GM18907 (cell line): ENCODE results near the gene RASGRP2.

Experiments used
- ATAC-seq: cut with Tn5 transposase; IDR thresholded peaks from one replicate; pipeline ENCODE4 v1.9.1; 2021; ENCODE audit warnings: mild to moderate bottlenecking, moderate library complexity; ENCODE audit not compliant: unreplicated experiment

RASGRP2 gene

DNA sequence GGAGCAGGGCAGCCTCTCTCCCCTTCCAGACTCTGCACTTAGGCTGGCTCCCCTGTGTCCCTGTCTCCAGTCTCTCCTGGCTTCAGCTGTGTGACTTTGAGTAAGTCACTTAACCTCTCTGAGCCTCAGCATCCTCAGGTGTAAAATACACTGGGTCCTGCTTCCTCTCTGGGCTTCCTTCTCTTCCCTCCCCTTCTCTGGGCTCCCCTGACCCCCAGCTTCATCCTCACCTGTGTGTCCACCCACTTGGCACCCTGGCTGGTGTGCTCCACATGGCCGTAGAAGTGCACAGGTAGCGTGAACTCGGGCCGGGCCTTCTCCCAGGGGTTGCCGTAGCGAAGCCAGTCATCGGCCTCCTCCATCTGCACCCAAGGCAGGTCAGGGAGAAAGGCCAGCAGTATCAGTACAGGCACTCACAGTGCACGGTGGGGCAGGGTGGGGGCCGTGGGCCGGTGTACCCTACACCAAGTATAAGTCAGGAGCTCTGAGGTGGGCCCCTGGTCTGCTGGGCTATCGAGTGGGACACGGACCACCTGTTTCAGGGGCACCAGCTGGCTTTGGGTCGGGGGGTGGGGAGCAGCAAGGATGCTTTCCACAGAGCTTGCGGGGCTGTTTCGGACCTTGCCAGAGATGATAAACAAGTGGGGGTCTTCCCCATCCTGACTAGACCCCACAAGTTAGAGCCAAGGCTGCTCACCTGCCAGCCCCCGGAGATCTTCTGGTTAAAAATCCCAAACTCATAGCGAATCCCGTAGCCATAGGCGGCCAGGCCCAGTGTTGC lies 13.8 kb upstream of the RASGRP2 start:
- no peak for ATAC-seq

GRCh38 chr11:64755681-64756361 lies 11.9 kb upstream of the RASGRP2 start:
- no peak for ATAC-seq

DNA sequence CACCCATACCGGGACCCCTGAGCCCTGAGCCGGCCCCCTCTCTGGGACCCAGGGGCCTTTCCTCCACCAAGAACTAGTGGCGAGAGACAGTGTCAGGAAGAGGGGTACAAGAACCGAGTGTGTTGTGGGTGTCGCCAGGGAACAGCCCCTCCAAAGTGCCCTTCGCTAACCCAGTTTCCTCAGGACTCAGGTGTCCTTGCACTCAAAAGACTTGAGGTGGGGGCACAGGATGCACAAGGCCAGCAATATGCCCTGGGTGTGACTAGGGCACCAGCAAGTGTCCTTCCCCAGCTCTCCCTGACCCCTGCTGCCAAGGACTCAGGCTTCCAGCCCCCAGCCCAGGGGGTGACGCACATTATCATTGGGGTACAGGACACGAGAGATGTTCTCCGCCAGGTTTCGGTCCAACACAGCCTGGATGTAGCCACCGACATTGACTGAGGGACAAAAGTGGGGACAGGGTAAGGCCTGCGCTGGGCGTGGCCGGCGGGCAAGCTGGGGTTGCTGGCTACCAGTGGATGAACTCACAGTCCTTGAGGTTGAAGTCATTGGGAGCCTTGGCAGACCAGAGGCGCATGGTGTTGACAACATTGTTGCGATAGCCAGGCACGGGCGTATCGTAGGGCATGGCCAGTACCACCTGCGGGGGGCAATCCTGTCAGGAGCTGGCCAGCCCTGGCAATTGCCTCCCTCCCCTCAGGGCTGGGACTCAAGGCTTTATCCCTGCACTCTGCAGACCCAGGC lies 11.1 kb upstream of the RASGRP2 start:
- no peak for ATAC-seq

- no peak for ATAC-seq
Measured at GRCh38 chr11:64754124-64754918, 10.4 kb upstream of the RASGRP2 start.

DNA sequence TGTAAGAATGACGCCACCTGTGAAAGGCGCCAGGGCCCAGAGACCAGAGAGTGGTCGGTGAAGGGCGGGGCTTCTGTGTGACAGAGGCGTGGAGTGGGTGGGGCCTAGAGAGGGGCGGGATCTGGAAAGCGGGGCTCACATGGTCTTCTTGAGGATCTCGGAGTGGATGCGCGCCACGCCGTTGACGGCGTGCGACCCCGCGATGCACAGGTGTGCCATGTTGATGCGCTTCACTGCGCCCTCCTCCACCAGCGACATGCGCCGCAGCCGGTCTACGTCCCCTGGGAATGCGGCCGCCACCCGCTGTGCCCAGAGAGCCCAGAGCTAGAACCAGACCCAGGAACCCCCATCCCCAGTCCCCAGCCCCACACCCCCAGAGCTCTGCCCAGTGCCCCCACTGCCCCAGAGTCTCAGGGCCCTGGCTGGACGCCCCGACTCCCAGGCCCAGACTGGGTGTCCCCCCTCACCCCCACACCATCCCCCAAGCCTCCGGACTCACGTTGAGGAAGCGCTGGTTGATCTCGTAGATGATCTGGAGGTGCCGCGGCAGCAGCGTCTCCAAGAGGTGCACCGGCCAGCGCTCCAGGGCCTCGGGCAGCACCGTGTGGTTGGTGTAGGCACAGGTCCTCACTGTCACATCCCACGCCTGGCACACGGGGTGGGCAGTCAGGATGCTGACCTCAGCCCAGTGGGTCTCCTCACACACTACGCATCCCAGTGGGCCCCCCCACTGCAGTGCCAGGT lies 9.6 kb upstream of the RASGRP2 start:
- no peak for ATAC-seq

DNA sequence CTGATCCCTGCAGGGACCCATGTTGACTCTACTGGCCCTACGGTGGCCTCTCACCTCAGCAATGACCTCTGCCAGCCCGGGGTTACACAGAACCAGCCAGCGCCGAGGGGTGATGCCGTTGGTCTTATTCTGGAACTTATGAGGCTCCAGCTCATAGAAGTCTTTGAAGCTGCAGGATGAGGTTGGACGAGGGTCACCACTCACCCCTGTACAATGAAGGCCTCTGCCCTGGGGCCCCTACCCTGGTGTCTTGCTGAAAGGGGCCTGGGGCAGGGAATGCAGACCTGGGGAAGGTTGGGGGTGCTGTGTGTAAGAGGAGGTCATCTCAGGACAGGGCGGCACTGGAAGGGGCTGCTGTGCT lies 9.1 kb upstream of the RASGRP2 start:
- ATAC-seq: no peak

DNA sequence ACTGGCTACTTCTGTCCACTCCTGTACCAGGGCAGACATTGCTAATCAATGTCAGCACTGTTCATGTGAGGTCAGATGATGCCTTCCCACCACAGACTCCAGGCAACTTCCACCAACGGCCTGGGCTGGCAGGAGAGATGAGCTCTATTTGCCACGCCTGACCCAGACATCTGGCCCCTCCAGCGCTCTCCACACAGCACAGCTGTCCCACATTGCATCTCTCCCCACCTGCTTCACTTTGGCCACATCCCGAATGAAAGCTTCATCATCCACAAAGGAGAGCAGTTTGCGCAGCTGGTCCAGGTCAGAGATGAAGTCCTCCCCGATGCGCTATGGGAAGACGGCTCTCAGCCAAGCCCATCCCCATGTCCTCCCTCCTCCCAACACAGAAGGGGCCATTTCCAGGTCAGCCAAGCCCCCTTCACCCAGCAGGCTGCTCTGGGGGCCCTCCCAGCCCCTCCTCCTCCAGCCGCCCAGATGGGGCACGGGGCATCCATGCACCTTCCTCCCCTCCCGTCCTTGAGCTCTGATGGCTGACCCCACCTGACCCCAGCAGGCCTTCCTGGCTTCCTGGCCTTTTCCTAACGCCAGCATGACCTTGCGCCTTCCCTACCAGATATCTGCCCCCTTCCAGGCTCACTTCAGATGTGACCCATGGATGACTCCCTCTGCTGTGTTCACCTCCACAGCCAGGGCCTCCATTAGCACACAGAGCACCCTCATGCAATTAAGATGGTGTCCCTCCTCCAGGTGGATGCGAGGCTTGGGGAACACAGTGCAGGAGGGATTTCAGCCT lies 8.4 kb upstream of the RASGRP2 start:
- ATAC-seq: no peak

- no peak for ATAC-seq
Measured at GRCh38 chr11:64751580-64751979, 7.6 kb upstream of the RASGRP2 start.

DNA sequence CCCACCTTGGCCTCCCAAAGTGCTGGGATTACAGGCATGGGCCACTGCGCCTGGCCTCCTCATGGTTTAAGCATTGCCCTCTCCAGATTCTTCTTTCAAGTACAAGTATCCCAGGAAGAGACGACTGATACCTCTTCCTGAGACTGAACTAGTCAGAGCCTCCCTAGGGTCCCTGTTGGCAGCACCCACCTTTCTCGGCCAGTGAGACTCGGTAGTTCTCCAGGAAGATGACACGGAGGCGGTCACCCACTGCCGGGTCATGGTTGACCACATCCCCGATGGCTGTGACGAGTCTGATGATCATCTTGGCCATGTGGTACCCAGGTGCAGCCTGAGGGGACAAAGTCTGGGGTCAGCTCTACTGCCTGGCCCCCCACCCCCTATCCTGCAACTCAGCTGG lies 7.2 kb upstream of the RASGRP2 start:
- no peak for ATAC-seq

DNA sequence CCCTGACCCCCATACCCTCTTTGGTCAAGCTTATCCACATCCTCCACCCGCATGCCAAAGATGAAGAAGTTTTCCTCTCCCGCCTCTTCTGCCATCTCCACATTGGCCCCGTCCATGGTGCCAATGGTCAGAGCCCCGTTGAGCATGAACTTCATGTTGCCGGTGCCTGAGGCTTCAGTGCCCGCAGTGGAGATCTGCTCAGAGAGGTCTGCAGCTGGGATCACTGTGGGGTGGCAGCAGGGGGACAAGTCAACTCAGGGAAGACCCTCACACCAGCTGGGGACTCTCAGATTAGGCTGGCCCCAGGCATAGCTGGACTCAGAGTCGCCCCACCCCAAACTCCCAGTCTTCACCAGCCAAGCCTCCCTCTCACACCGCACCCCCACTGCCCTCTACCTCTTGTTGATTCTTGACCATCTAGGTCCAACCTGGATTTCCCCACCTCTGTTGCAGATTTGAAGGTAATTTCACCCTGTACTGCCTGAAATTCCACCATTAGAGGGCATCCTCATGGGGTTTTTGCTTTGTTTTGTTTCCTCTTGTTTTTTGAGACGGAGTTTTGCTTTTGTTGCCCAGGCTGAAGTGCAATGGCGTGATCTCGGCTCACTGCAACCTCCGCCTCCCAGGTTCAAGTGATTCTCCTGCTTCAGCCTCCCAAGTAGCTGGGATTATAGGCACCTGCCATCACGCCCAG lies 6.6 kb upstream of the RASGRP2 start:
- ATAC-seq: no peak

- ATAC-seq: no peak
Measured at GRCh38 chr11:64747961-64748665, 4.2 kb upstream of the RASGRP2 start.

DNA sequence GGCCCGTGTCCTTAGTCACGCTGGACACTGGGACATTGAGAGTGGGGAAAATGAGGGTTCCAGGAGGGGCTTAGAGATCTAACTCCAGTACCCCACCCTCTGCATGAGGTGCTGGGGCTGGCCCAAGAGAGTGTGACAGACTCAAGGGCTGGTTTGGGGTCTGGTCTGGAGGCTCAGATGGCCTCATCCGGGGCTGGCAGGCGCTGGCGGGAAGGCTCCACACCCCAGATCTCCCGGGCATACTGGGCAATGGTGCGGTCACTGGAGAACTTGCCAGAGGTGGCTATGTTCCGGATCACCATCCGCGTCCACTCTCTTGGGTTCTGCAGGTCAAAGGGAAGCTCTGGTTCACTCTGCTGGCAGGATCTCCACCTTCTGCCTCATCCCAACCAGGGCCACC lies 2.5 kb upstream of the RASGRP2 start:
- ATAC-seq: no peak

DNA sequence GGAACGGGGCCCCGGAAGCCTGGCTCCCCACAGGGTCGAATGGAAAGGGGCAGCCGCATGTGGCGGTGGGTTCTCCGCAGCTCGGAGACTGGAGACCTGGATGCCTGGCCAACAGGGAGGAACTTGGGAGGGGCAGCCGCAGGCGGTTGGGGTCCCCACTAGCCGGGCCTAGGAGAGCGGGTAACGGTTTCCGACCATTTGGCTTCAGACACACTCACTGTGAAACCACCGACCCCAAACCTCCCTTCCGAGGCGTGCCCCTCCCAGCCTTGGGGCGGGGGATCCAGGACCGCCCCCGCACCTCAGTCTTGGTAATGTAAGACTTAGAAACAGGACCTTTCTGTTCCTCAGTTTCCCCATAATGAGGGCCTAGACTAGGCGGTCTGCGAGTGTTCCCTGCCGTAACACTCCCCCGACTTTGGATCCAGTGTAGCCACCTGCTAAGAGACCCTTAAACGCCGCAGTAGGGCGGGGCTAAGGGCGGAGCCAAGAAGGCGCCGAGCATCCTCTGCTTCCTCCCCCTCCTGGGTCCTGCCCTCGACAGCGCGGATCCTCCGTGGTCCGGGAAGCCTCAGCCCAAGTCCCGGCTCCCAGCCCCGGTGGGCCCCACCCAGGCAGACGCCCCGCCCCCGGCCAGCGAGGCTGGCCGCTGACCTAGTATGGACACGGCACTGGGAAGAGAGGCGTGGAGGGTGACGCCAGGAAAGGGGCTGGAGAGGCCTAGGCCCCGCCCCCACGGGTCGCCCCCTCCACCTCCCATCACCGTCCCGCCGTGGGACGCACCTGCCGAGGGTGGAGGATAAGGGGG lies 1.8 kb upstream of the RASGRP2 start:
- ATAC-seq: peak; percentile 37

DNA sequence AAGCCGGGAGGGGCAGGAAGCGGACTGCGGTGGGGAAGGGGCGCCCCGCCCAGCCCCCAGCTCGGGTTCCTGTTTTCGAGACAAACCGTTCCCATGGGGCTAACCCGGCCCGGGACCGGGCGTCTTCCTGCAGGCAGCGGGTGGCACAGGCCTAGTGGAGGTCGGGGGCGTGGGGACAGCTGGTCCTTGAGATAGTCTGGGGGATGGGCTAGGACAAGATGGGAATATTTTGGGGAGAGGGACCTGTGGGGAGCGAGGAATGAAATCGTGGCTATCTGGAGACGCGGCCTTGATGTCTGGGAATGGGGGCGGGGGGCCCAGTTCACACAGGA lies 1.2 kb upstream of the RASGRP2 start:
- ATAC-seq: no peak

DNA sequence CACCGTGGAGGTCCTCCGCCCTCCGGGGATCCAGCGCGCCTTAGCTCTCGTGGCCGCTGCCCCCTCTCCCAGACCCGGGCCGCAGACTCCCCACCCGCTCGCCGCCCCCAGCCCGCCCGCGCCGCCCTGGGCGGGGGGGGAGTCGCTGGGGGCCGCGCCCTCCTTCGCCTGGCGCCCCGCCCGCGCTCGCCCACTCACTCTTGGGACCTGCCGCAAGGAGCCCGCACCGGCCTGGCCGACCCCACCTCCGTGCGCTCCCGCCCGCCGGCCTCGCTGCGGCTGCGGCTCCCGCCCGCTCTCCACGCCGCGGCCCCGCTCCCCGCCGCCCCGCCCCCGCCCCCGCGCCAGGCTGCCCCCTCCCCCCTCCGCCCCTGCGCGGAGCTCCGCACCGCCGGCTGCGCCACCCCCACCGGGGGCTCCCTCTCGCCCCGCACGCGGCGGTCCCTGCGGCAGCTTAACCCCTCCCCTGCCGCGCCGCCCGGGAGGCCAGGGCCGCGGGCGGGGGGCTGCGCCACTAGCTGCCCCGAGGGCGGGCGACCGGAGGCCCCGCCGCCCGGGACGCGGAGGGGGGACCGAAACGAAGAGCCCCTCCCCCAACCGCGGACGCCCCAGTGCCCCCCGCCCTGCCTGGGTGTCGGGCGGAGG lies 724 bp upstream of the RASGRP2 start:
- ATAC-seq: no peak

DNA sequence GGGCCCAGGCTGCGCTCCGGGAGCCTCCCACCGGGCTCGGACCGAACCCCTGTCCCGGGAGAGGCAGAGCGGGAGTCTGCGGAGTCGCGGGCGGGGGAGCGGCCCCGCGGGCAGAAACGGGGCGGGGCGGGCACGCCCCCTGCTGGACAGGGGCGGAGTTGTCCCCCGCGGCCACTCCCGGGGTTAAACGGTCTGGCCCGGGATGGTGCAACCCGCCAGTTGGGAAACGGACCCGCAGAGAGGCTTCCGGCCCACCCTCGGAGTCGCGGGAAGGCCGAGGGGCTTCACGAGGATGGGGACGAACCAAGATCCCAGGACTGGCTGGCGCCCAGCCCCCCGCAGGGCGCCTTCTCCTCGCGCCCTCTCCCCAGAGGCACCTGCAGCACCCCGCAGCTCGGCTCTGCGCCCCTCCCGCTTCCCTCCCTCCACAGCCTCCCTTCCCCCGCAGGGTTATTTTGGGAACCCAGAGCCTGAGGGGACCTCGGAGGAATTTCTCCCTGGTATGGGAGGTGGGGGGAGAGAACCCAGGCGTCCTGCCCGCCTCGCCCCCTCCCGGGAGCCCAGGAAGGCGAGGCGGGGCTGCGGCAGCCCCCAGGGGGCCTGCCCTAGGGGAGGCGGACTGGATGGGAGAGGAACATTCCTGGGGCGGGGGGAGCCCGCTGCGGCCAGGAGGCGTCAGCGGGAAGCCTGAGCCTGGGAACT lies 902 bp downstream of the RASGRP2 start:
- no peak for ATAC-seq
